Tibial nerve (tissue), 4 donors: ENCODE data around the gene ZDHHC18. TPM values are rescaled to one million over a fixed set of nuclear protein-coding genes. Genes with fewer than 3 reads are reported as not detected.

Experiments used
- DNase-seq, 2 donors: peaks; one replicate each; pipeline ENCODE4 v3.0.0-alpha.2; 2019; ENCODE audit warnings: low spot score in 2 of 2
- H3K27ac ChIP-seq, 4 donors: fragments of 200-600 bp; sonication (generic) in 3 of 4; one replicate each; pipeline ENCODE4 v1.5.1; 2017 to 2019; ENCODE audit warnings: mild to moderate bottlenecking in 1 of 4
- H3K27me3 ChIP-seq, 2 donors: fragments of 200-600 bp; sonication (generic) in 1 of 2; one replicate each; pipeline versions ENCODE4 v1.5.1 to v1.6.0; 2017 to 2019
- H3K36me3 ChIP-seq, 3 donors: fragments of 200-600 bp; sonication (generic); one replicate each; pipeline ENCODE4 v1.5.1; 2018 to 2019
- H3K4me1 ChIP-seq, 4 donors: fragments of 200-600 bp; sonication (generic) in 3 of 4; one replicate each; pipeline ENCODE4 v1.5.1; 2017 to 2019
- H3K4me3 ChIP-seq, 4 donors: fragments of 200-600 bp; sonication (generic) in 3 of 4; one replicate each; pipeline ENCODE4 v1.5.1; 2017 to 2019; ENCODE audit warnings: mild to moderate bottlenecking in 1 of 4, moderate library complexity in 1 of 4
- H3K9me3 ChIP-seq, 4 donors: fragments of 200-600 bp; sonication (generic) in 3 of 4; one replicate each; pipeline ENCODE4 v1.5.1; 2017 to 2019
- CTCF ChIP-seq, 5 experiments: fragments of 200-600 bp in 3 of 5; fragments of 450-650 bp in 2 of 5; sonication (generic) in 3 of 5; IDR thresholded peaks; one replicate each; pipeline ENCODE4 v1.5.1; 2016 to 2019; ENCODE audit warnings: antibody characterized with exemption in 5 of 5, mild to moderate bottlenecking in 3 of 5, moderate library complexity in 2 of 5
- EP300 ChIP-seq, 2 donors: sonication (generic); formaldehyde crosslinking; IDR thresholded peaks; one replicate each; pipeline ENCODE4 v1.6.1; 2017; ENCODE audit warnings: antibody characterized with exemption in 2 of 2, mild to moderate bottlenecking in 1 of 2
- POLR2A ChIP-seq, 2 donors: fragments of 450-650 bp; IDR thresholded peaks; one replicate each; pipeline ENCODE4 v1.6.1; 2017; ENCODE audit warnings: antibody characterized with exemption in 2 of 2, mild to moderate bottlenecking in 2 of 2, moderate library complexity in 2 of 2
- WGBS, 2 donors: methylation state at CpG; one replicate each; pipeline ENCODE4 v1.1.5; 2018; 5-methylcytosine and 5-hydroxymethylcytosine counted together
- total RNA-seq, 4 donors: library from RNA; depleted of rRNA; stranded (reverse); fragments of >200 nt; gene quantifications; one replicate each; pipeline ENCODE4 v1.1.0, GENCODE V29; 2016

ZDHHC18 gene
- total RNA-seq, 4 donors from 2014 or later, result 9.2 to 13.5 (median 10.0) TPM

GRCh38 chr1:26890467-26890796 is 63.9 kb downstream of the ZDHHC18 start:
- H3K4me3 ChIP-seq, result peak overlapping the region; percentile 75 to 97 (median 81)
- peaks cover 5 to 28% (median 17%) of the 10 kb centered on the region in 4 donors for H3K4me1 ChIP-seq
- 0 to 3% methylated on average over 12 of the region's 12 CpGs for WGBS, 2 donors
- peak overlapping the region; percentile 85 to 97 (median 92) for H3K27ac ChIP-seq
- no peaks in the 10 kb centered on the region for H3K27me3 ChIP-seq
- peak in 1 of 2 donors; percentile 5 for DNase-seq
- peaks cover 4 to 77% (median 32%) of the 10 kb centered on the region in 3 donors for H3K36me3 ChIP-seq
- TF ChIP-seq CTCF (IDR thresholded peaks at IDR 0.05) (no peak), EP300 (IDR thresholded peaks at IDR 0.05) (no peak), POLR2A (IDR thresholded peaks at IDR 0.05) (no peak)
- no peaks in the 10 kb centered on the region for H3K9me3 ChIP-seq

DNA sequence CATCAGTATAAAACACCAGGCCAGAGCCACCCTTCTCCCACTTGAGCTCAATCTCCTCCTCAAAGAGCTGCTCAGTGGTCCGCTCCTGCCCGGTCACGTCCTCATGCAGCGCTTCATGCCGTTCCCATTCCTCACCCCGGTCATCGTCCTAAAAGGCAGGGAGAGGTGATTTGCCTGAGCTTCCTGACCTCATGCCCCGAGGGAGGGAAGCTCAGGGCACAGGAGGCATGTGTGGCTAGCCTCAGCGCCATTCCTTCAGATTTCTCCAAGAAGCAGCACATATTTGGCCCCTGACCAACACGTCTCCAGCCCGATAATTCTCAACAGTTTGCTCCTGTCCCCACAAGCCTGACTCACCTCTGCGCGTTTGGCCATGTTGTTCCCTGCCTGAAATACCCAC is 67.8 kb downstream of the ZDHHC18 start:
- no peaks in the 10 kb centered on the region for H3K9me3 ChIP-seq
- TF ChIP-seq CTCF (IDR thresholded peaks at IDR 0.05), result no peak
- no peak for TF ChIP-seq POLR2A (IDR thresholded peaks at IDR 0.05)
- no peak for TF ChIP-seq EP300 (IDR thresholded peaks at IDR 0.05)
- peaks cover 3 to 35% (median 11%) of the 10 kb centered on the region in 4 donors for H3K4me1 ChIP-seq
- H3K27me3 ChIP-seq, result no peaks in the 10 kb centered on the region
- no peak overlapping the region for H3K4me3 ChIP-seq
- DNase-seq, result no peak
- whole genome bisulfite sequencing, 2 donors, result 88 to 89% methylated on average over 13 of the region's 13 CpGs
- no peak overlapping the region for H3K27ac ChIP-seq
- H3K36me3 ChIP-seq, result peaks cover 7 to 70% (median 24%) of the 10 kb centered on the region in 3 donors

- Histone ChIP-seq H3K4me1 (peaks cover 4 to 34% (median 7%) of the 10 kb centered on the region in 4 donors), H3K4me3 (no peak overlapping the region), H3K27me3 (no peaks in the 10 kb centered on the region), H3K9me3 (no peaks in the 10 kb centered on the region), H3K36me3 (peaks cover 4 to 60% (median 19%) of the 10 kb centered on the region in 3 donors), H3K27ac (no peak overlapping the region)
- TF ChIP-seq POLR2A (IDR thresholded peaks at IDR 0.05), result no peak
- TF ChIP-seq EP300 (IDR thresholded peaks at IDR 0.05), result no peak
- TF ChIP-seq CTCF (IDR thresholded peaks at IDR 0.05), result no peak
- DNase-seq, result no peak
- 89 to 91% methylated on average over 8 of the region's 9 CpGs for WGBS, 2 donors
These were observed 70.9 kb downstream of the ZDHHC18 start for GRCh38 chr1:26897351-26897750.

DNA sequence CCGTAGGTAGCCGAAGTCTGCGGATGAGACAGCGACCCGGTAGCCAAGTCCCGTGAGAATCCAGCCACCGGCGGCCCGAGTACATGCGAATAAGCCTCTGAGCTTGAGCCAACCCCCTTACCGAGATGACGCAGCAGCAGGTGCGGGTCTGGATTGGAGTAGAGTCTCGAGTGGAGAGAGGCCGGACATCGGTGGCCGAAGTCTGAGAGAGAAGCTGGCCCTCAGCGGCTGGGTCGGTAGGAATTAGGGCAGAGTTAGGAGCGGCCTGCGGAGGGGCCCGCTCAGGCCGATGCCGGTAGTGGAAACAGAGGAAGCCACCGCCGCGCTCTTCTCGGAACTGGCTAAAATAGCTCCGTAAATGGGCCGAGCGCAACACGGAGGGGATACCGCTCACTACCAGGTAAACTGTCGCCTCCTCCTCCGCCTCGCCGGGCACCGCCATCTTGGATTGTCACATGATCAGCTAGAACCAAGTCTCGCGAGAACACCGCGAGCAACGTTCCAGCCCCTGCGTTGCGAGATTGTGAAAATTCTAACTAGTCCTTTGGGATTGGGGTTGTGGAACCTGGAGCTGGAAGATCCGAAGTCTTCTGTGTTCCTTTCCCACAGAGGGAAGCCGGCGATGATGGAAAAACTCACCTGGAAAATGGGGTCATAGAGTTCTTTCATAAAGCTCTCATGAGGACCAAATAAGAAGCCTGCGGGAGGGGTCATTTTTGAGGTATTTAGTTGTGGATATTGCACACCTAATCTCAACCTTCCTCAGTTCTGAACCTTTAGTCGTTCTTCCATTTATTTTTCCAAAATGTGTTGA is 73.7 kb downstream of the ZDHHC18 start, which contains the start of gene GPATCH3:
TSS of gene GPATCH3 (minus strand) at position 467 of the 814 bp plus-strand sequence. CDS start at position 442, 25 bp downstream.
- Histone ChIP-seq H3K36me3 (peaks cover 2 to 32% (median 4%) of the 10 kb centered on the region in 3 donors), H3K27me3 (no peaks in the 10 kb centered on the region), H3K27ac (peak within 1 kb of the TSS; percentile 72 to 87 (median 78)), H3K4me3 (peak within 1 kb of the TSS; percentile 70 to 97 (median 87)), H3K4me1 (peaks cover 4 to 34% (median 7%) of the 10 kb centered on the region in 4 donors), H3K9me3 (no peaks in the 10 kb centered on the region)
- TF ChIP-seq CTCF (IDR thresholded peaks at IDR 0.05) (peak in 1 of 5 experiments; percentile 25), EP300 (IDR thresholded peaks at IDR 0.05) (peak; percentile 25 to 90), POLR2A (IDR thresholded peaks at IDR 0.05) (peak in 1 of 2 donors; percentile 46)
- 1 to 4% methylated on average over 50 of the region's 50 CpGs for WGBS, 2 donors
- DNase-seq, result peak; percentile 93 to 96
